Epithelial cell of esophagus (primary cell): ENCODE data around the gene SPP2.

Experiments
- DNase-seq: peaks from one replicate; pipeline ENCODE4 v3.0.0; 2010; ENCODE audit warnings: low read depth
- H3K4me3 ChIP-seq: 2 replicates; pipeline ENCODE4 v1.5.1; 2011; ENCODE audit warnings: mild to moderate bottlenecking, low read length, control low read depth
- TF ChIP-seq, protein P1 (sequence below): IDR thresholded peaks from 2 replicates; pipeline ENCODE4 v1.5.1; 2011; ENCODE audit warnings: low read depth, mild to moderate bottlenecking, low read length, control low read depth, inconsistent platforms; ENCODE audit not compliant: insufficient read depth; ENCODE audit errors: missing control alignments

SPP2 gene

GRCh38 chr2:234099266-234099665 lies 48.8 kb downstream of the SPP2 start:
- no peak for DNase-seq
- no peak overlapping the region for H3K4me3 ChIP-seq
- TF ChIP-seq, protein P1, sequence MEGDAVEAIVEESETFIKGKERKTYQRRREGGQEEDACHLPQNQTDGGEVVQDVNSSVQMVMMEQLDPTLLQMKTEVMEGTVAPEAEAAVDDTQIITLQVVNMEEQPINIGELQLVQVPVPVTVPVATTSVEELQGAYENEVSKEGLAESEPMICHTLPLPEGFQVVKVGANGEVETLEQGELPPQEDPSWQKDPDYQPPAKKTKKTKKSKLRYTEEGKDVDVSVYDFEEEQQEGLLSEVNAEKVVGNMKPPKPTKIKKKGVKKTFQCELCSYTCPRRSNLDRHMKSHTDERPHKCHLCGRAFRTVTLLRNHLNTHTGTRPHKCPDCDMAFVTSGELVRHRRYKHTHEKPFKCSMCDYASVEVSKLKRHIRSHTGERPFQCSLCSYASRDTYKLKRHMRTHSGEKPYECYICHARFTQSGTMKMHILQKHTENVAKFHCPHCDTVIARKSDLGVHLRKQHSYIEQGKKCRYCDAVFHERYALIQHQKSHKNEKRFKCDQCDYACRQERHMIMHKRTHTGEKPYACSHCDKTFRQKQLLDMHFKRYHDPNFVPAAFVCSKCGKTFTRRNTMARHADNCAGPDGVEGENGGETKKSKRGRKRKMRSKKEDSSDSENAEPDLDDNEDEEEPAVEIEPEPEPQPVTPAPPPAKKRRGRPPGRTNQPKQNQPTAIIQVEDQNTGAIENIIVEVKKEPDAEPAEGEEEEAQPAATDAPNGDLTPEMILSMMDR = no peak

- no peak for DNase-seq
- H3K4me3 ChIP-seq = no peak overlapping the region
- TF ChIP-seq, protein P1 = no peak
Measured at GRCh38 chr2:234100686-234101085, 50.2 kb downstream of the SPP2 start.

GRCh38 chr2:234102112-234102511 lies 51.6 kb downstream of the SPP2 start:
- DNase-seq = peak; percentile 56

GRCh38 chr2:234107861-234108260 lies 57.4 kb downstream of the SPP2 start:
- peak; percentile 57 for DNase-seq
- H3K4me3 ChIP-seq = no peak overlapping the region
- TF ChIP-seq, protein P1 = no peak

More at GRCh38 chr2:234102112-234102511, 51.6 kb downstream of the SPP2 start:
- no peak overlapping the region for H3K4me3 ChIP-seq
- TF ChIP-seq, protein P1 = peak; percentile 27

DNA sequence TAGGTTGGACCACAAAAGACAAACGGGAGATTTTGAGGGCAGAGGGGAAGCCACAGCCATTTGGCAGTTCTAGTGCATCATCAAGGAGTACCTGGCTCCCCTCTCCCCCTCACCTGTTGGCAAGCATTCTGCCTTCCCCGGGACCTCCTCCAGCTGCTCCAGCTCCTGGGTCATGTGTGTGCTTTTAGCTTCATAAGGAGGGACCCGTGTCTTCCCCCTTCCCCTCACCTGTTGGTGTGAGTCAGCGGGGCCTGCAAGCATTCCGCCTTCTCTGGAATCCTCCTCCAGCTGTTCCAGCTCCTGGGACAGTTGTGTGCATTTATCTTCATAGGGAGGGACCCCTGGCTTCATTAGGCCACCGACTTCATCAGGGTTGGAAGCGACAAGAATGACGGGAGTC lies 58.8 kb downstream of the SPP2 start:
- DNase-seq = no peak
- TF ChIP-seq, protein P1 = no peak
- no peak overlapping the region for H3K4me3 ChIP-seq

DNA sequence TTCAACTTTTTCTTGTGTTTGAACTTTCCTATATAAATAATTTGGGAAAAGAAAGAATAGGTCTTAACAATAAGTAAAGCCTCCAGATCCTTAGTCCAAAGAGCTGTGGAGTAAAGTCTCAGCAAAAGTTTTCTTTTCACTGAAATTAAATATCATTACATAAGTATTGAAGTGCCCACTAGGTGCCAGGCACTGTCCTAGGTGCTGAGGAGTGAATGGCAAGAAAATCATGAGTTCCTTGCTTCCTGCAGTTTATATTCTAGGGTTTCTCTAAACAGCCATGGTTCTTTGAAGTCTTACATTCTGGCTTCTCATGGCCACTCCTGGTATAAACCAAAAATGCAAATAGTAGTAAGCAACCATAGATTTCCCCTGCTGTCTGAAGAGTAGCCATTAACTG lies 59.7 kb downstream of the SPP2 start:
- TF ChIP-seq, protein P1 = peak; percentile 4
- DNase-seq = peak; percentile 21
- no peak overlapping the region for H3K4me3 ChIP-seq

GRCh38 chr2:234111523-234111922 lies 61.0 kb downstream of the SPP2 start:
- no peak overlapping the region for H3K4me3 ChIP-seq
- DNase-seq = peak; percentile 95
- TF ChIP-seq, protein P1 = no peak
